GM10248 (cell line): ENCODE measurements around the gene HAUS8.

Experiments used
- CTCF ChIA-PET: fragments of 300-600 bp; sonication (Branson Sonifier 250); formaldehyde crosslinking; extraction: SDS; loops from one replicate; lab custom pipeline; 2021; ENCODE audit warnings: antibody characterized with exemption; lab: Yijun Ruan, JAX
- POLR2A ChIA-PET: fragments of 350-650 bp; sonication (Branson Sonifier 250); formaldehyde crosslinking; extraction: SDS; loops from one replicate; lab custom pipeline; 2020; ENCODE audit warnings: antibody characterized with exemption; lab: Yijun Ruan, JAX
- DNase-seq: peaks from one replicate; pipeline ENCODE4 v3.0.0; 2012; ENCODE audit errors: extremely low spot score
- TF ChIP-seq, protein P1 (sequence below): IDR thresholded peaks from 2 replicates; pipeline ENCODE4 v1.5.1; 2012; ENCODE audit warnings: mild to moderate bottlenecking, low read depth; ENCODE audit errors: extremely low read depth, missing control alignments, control extremely low read depth

Gene HAUS8

GRCh38 chr19:17002455-17002854 lies 72.8 kb downstream of the HAUS8 start:
- TF ChIP-seq, protein P1, sequence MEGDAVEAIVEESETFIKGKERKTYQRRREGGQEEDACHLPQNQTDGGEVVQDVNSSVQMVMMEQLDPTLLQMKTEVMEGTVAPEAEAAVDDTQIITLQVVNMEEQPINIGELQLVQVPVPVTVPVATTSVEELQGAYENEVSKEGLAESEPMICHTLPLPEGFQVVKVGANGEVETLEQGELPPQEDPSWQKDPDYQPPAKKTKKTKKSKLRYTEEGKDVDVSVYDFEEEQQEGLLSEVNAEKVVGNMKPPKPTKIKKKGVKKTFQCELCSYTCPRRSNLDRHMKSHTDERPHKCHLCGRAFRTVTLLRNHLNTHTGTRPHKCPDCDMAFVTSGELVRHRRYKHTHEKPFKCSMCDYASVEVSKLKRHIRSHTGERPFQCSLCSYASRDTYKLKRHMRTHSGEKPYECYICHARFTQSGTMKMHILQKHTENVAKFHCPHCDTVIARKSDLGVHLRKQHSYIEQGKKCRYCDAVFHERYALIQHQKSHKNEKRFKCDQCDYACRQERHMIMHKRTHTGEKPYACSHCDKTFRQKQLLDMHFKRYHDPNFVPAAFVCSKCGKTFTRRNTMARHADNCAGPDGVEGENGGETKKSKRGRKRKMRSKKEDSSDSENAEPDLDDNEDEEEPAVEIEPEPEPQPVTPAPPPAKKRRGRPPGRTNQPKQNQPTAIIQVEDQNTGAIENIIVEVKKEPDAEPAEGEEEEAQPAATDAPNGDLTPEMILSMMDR, result no peak
- no peak for DNase-seq
- ChIA-PET POLR2A (no interaction called here), CTCF (no interaction called here)

- TF ChIP-seq, protein P1, result no peak
- ChIA-PET CTCF (no interaction called here), POLR2A (no interaction called here)
- DNase-seq, result no peak
These were observed 73.6 kb downstream of the HAUS8 start for GRCh38 chr19:17001603-17002183.
